Stimulated activated naive CD4-positive, alpha-beta T cell (primary cell): ENCODE results near the gene GPR22.

ENCODE experiments used
- DNase-seq, 6 experiments: peaks; one replicate each; lab custom pipeline; 2025; lab: John Stamatoyannopoulos, UW

GPR22 gene

GRCh38 chr7:107479303-107479702 lies 9.4 kb downstream of the GPR22 start:
- DNase-seq: no peak

GRCh38 chr7:107480932-107481331 lies 11.1 kb downstream of the GPR22 start:
- DNase-seq: no peak

- DNase-seq: no peak
Observed at GRCh38 chr7:107482571-107482970, 12.7 kb downstream of the GPR22 start.

- no peak for DNase-seq
Observed at GRCh38 chr7:107486041-107486440, 16.2 kb downstream of the GPR22 start.

GRCh38 chr7:107492875-107493274 lies 23.0 kb downstream of the GPR22 start:
- no peak for DNase-seq

GRCh38 chr7:107494315-107494751 lies 24.5 kb downstream of the GPR22 start:
- DNase-seq: no peak

GRCh38 chr7:107494884-107495283 lies 25.0 kb downstream of the GPR22 start:
- DNase-seq: no peak

- no peak for DNase-seq
Observed at GRCh38 chr7:107495516-107495915, 25.7 kb downstream of the GPR22 start.

- DNase-seq: no peak
Observed at GRCh38 chr7:107499731-107500130, 29.9 kb downstream of the GPR22 start.

- no peak for DNase-seq
Observed at GRCh38 chr7:107501593-107501992, 31.7 kb downstream of the GPR22 start.

- DNase-seq: no peak
Observed at GRCh38 chr7:107502154-107502553, 32.3 kb downstream of the GPR22 start.

GRCh38 chr7:107502797-107503196 lies 32.9 kb downstream of the GPR22 start:
- DNase-seq: no peak

GRCh38 chr7:107503687-107504086 lies 33.8 kb downstream of the GPR22 start:
- no peak for DNase-seq

- DNase-seq: no peak
Observed at GRCh38 chr7:107505362-107505761, 35.5 kb downstream of the GPR22 start.

GRCh38 chr7:107505997-107506673 lies 36.3 kb downstream of the GPR22 start:
- no peak for DNase-seq

GRCh38 chr7:107506674-107507339 lies 37.0 kb downstream of the GPR22 start:
- no peak for DNase-seq
